ENCODE measurements around the gene SLC44A4.
"Not testable (repeated sequence)": the region's sequence is repeated elsewhere in the genome, so short reads cannot be mapped to it uniquely, and the experiment has no call there.

The SLC44A4 gene

GRCh38 chr6:31878222-31878621, 575 bp downstream of the SLC44A4 start:
- no peak for DNase-seq

DNA sequence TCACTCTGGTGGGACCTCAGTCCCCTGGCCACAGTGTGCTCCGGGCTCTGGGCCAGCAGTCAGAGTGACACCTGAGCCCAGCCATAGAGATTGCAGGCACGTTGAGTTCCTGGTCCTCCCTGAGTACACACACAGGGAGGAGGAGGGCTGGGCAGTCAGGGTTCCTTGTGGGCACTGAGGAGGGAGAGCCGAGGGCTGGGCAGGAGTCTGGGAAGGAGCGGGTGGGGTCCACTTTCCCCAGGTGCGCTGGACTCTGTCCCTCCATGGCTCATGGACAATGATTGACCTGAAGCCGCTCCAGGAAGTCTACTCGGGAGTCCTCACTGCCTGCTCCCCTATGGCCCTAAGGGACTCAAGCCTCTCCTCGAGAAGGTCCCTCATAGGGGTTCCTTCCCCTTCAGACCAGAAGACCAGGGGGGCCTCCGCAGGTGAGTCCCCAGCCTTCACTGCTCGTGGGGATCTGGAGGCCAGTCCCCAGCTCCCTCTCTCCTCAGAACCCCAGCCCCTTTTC, 1.1 kb downstream of the SLC44A4 start:
- DNase-seq: no peak

DNA sequence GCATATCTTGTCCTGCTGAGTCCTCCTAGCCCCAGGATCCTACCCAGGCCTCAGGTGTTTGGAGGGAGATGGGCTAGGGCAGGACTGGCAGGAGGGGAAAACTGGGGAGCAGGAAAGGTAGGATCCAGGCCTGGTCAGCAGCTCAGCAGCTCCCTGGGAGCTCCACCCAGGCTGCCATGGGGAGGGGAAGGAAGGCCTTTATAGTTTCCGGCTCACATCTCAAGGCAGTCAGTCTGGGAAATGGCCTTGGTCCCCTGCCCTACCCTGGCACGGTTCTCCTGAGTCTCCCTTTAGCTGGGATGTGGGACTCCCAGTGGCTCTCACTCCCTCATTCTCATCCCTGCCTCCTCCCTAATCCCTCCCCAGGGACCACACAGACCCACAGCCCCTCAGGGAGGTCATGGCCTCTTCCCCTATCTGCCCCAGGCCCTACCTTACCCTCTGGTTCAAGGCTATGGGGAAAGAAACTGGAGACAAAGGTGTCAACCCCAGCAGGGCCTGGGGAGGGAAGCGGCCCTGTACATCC, 1.6 kb downstream of the SLC44A4 start:
- no peak for DNase-seq

DNA sequence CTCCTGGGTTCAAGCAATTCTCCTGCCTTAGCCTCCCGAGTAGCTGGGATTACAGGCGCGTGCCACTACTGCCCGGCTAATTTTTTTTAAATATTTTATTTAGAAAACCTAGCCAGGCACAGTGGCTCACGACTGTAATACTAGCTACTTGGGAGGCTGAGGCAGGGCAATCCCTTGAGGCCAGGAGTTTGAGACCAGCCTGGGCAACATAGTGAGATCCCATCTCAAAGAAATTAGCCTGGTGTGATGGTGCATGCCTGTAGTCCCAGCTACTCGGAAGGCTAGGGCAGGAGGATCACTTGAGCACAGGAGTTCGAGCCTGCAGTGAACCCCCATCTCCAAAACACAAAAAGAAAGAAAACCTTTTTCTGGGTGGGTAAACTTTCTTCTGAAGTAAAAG, 2.4 kb downstream of the SLC44A4 start:
- DNase-seq: no peak

DNA sequence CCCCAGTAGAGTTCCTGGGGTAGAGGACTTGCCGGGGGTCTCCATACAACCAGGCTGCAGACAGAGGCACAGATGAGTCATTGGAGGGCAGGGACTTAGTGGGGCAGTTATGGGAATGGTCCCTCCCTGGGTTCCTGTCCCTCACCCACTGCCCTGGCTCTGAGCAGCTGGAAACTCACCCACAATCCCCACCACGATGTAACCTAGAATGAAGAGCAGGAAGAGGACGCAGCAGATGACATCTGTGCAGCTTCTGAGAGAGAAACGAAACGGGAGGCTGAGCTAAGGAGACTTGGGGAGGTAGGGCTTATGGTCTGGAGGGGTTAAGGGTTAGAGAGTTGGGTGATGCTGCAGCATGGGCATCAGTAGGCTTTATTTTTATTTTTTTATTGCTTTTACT, 2.9 kb downstream of the SLC44A4 start:
- no peak for DNase-seq

GRCh38 chr6:31874836-31875572, 3.8 kb downstream of the SLC44A4 start:
- no peak for DNase-seq

- DNase-seq: no peak
Observed at GRCh38 chr6:31874084-31874670, 4.6 kb downstream of the SLC44A4 start.

- DNase-seq: no peak
Observed at GRCh38 chr6:31871046-31871659, 7.6 kb downstream of the SLC44A4 start.

- no peak for DNase-seq
Observed at GRCh38 chr6:31870385-31870921, 8.3 kb downstream of the SLC44A4 start.

GRCh38 chr6:31869343-31869742, 9.5 kb downstream of the SLC44A4 start:
- no peak for DNase-seq

DNA sequence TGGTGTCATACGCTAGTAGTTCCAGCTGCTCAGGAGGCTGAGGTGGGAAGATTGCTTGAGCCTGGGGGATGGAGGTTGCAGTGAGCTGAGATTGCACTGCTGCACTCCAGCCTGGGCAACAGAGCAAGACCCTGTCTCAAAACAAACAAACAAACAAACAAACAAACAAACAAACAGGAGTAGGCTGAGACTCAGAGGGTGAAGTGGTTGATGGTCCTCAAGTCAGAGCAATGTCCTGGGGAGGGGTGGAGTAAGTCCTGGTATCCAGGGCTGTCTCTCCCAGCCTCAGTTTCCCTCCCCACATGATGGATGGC, 10.2 kb downstream of the SLC44A4 start:
- DNase-seq: not testable (repeated sequence)

DNA sequence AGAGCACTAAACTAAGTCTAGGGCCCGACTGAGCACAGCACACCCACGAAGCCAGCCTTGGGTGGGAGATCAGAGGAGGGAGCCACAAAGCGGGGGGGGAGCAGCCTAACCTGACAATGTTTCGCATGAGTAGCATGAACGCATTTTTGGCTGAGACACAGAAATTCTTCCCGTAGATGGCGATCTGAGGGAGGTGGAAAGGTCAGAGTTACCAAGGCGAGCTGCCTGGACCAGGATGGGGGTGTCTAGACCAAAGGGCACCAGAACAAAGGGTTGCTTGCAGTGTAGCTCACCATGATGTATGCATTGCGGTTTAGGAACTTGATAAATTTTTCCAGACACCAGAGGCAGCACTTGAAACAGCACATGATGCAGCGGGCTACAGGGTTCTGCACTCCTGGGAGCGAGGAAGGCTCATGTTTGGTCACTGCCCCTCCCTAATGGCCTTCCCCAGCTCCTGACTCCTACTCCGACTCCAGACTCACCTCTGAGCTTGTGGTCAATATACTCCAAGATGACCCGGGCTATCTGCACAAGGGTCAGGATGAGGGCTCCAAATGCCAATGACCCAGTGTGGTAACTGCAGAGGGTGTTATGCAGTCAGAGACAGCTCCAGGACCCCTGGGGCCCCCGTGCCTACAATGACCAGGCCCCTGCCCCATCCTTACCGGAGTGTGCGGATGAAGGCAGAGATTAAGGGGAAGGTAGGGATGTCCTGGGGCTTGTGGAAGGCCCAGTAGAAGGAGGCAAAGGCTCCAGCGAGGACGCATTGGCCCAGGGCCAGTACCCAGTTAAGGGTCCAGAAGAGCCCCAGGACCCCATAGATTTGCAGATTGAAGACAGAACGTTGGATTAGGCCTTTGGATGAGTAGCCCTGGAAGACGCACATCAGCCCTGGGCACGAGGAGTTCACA, 13.3 kb downstream of the SLC44A4 start:
- no peak for DNase-seq

DNA sequence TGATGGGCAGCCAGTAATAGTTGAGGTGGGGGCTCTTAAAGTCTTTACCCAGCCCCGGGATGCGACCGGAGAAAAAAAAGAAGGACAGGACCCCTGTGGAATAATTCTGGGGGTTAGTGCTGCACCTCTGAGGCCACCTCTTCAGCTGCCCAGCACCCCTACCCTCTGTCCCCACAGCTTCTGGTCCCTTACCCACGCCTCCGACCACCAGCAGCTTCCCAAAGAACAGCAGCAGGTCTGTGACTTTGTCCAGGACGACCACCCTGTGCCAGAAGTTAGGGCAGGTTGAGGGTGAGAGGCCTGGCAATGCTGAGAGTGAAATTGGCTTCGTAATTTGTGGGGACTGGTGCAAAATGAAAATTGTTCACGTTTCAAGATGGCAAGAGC, 14.0 kb downstream of the SLC44A4 start:
- DNase-seq: no peak

DNA sequence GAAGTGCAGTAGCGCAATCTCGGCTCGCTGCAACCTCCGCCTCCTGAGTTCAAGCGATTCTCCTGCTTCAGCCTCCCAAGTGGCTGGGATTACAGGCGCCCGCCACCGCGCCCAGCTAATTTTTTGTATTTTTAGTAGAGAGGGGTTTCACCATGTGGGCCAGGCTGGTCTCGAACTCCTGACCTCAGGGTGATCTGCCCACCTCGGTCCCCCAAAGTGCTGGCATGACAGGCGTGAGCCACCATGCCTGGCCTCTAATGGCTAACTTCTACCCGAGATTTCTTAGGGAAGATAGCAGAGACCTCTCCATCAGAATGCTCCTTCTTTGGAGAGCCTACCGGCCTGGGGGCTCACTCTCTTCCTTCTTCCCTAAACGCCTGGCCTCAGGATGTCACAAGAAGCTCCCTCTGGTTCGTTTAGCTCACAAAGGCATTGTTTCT, 14.7 kb downstream of the SLC44A4 start:
- not testable (repeated sequence) for DNase-seq

DNA sequence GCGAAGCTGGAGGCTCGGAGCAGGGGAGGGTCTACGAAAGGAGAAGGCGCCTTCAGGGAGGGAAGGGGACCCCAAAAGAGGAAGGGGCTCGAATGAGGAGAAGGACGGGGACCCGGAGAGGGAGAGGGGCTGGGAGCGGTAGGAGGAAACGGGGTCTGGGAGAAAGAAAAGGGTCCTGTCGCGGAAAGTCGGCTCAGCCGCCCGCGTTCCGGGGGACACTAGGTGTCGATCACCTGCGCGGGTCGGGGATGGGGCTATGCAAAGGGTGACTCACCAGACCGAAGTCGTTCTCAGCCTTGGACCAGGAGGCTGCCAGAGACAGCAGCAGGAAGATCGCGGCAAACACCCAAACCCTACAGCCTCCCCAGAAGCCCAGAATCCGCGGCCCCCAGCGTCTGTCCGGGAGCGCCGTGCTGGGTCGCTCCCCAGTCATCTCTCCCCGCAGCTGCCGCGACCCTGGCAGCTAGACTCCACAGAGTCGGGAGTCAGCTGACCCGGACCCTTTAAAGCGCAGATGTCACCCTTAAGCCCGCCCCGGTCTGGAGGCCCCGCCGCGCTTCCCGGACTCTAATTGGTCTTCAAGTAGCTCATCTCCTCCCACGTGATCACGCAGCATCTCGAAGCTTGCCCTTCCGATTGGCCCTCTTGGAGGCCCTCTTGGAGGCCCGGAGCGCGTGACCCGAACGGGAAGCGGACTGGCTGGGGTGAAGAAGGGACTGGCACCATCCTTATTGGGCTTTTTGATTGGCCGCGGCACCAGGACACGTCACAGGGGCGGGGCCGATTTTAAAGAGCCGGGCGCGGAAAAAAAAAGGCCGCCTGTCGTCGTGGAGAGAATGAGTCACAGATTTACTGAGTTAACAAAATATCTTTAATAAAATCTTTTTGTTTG, 16.2 kb downstream of the SLC44A4 start, which contains the start of gene NEU1:
TSS of gene NEU1 (minus strand) at position 478 of the 892 bp plus-strand sequence. CDS start at position 433, 45 bp downstream.
- peak; percentile 100 for DNase-seq

DNA sequence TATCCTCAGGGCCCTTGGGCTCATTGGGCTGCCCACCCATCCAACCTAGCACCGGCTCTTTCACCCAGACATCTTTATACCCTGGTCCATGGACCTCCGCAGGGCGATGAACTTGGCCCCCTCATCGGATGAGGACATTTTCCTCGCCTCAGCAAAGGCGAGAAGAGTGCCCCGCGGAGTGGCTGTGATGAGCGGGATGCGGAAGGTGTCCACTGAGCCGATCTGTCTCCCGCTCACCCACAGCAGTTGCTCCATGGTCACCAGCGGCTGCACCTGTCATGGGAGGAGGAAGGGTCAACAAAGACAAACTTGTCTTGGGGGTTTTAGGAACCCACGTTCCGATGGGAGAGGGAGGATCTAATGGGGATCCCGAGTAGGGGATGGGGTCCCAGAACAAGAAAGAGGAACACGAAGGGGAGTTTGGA, 16.9 kb downstream of the SLC44A4 start:
- DNase-seq: no peak

DNA sequence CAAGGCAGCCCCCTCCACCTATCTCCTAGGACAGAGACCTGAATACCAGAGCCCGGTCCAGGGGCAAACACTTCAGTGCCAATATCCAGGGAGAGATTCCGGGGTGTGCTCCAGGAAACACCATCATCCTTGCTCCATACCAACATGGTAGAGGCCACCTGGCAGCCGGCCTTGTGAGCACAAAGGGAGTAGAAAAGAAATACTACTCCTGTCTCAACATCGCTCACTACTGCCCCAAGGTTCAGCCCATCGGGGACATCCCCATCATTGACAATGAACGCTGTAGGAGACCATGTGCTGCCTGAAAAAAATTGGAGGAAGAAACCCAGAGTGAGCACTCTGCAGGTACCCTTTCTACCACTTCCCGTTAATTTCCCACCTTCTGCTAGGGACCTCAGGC, 17.6 kb downstream of the SLC44A4 start:
- no peak for DNase-seq

DNA sequence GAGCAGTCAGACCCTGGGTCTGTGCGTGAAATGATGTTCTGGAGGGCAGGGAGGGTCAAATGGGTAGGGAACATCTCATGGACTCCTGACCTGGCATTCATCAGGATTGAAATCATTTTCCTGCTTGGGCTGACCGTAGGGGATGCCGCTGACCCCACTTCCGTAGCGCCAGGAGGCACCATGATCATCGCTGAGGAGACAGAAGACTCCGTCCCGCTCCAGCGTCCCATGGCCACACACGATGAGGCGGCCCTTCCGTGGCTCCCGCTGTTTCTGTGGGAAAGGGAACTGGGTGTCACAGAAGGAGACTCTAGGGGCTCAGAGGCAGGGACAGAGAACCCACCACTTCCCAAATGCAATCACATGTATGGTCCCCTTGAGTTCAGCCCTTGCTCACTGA, 18.4 kb downstream of the SLC44A4 start:
- no peak for DNase-seq

DNA sequence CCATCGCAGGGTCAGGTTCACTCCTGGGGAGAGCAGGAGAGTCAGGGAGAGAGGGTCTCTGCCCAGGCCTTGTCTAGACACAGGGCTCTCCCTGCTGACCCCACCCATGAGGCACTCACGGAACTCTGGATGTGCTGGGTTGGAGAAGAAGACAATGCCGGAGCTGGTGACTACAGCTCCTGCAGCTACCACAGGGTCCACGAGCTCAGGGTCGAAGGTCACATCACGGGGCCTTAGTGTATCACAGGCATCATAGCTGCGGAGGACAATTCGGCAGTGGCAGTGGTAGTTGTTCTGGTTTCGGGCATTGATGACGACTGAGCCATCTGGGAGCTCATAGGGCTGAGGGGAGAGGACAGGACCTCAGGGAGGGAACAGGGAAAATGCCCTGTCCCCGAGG, 18.9 kb downstream of the SLC44A4 start:
- no peak for DNase-seq

DNA sequence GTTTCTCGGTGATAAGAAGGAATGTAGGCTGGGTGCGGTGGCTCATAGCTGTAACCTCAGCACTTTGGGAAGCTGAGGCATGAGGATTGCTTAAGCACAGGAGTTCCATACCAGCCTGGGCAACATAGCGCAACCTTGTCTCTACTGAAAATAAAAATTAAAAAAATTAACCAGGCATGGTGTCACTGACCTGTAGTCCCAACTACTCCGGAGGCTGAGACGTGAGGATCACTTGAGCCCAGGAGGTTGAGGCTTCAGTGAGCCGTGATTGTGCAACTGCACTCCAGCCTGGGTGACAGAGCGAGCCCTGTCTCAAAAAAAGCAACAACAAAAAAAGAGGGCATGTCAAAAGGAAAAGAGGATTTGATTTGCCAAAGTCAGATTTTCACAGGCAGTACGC, 20.1 kb downstream of the SLC44A4 start:
- DNase-seq: no peak

- DNase-seq: not testable (repeated sequence)
Observed at GRCh38 chr6:31857774-31858173, 21.0 kb downstream of the SLC44A4 start.
